Measurements from ENCODE around the gene SLC12A3.

SLC12A3 gene

DNA sequence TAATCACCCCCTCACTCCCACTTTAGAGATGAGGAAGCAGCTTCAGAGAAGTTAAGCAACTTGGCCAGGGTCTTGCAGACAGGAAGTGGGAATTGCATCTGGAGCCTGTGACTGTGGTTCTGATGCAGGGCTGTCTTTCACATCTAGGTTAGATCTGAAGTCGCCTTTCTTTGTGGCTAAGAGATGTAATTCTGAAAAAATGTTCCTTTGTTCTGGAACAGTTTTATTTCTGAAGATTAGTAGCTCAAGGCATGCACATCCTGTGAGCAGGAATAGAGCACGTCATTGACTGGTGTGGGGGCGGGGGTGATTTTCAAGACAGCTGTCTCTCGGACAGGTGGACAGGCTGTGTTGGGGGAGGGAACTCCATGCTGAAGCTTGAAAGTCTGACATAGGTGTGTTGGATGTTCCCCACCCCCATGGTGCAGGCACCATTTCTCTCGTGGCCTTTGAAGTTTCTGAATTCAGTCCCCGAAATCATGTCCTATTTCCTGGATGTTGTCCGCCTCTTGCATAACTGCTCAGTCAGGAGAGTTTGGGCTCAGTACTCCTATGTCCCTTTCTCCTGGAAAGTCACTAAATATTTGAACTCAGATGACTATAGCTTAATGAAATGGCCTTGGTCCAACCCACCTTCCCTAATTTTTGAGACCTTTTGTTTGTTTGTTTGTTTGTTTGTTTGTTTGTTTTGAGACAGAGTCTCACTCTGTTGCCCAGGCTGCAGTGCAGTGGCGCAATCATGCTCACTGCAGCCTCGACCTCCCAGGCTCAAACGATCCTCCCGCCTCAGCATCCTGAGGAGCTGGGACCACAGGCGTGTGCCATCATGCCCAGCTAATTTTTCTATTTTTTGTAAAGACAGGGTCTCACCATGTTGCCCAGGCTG lies 45.9 kb downstream of the SLC12A3 start:
- no peak for TF ChIP-seq CTCF (conservative IDR thresholded peaks at IDR 0.05; ENCODE audit: low read depth, low read length)
- DNase-seq (ENCODE audit: low read depth), result peak; percentile 82
- H3K4me3 ChIP-seq (ENCODE audit: low read depth, low read length), result no peak overlapping the region

DNA sequence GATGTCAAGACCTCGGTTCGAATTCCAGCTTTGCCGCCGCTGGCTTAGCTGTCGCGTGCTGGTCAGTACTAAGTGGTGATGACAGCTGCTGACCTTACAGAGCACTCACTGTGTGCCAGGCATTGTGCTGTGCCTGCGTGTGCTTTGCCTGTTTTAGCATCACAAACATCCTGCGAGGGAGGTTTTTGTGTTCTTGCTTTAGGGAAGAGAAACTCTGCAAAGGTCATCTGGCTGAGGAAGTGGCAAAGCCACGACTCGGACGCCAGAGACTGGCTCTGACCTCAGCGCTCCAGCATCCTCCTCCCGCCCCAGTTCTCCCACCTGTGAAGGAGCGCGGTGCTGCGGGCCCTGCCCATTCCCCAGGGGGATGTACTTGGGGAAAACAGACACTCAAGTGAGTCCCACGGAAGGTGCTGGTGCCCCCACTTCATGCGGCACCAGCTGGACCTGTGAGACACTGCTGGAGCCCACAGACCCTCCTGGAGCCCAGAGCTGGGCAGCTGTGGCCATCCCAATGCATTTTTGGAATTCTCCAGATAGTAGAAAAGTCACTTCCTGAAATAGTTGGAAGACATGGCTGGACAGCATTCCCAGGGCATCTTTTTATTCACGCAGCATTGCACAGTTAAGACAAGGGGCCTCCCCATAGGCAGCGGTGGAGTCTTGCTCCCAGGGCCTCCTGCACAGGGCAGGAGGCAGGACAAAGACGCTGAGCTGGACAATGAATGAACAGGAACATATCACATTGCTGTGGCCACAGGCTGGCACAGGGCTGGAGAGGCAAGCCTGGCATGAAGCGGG lies 47.0 kb downstream of the SLC12A3 start:
- no peak overlapping the region for H3K4me3 ChIP-seq (ENCODE audit: low read depth, low read length)
- peak; percentile 54 for DNase-seq (ENCODE audit: low read depth)

DNA sequence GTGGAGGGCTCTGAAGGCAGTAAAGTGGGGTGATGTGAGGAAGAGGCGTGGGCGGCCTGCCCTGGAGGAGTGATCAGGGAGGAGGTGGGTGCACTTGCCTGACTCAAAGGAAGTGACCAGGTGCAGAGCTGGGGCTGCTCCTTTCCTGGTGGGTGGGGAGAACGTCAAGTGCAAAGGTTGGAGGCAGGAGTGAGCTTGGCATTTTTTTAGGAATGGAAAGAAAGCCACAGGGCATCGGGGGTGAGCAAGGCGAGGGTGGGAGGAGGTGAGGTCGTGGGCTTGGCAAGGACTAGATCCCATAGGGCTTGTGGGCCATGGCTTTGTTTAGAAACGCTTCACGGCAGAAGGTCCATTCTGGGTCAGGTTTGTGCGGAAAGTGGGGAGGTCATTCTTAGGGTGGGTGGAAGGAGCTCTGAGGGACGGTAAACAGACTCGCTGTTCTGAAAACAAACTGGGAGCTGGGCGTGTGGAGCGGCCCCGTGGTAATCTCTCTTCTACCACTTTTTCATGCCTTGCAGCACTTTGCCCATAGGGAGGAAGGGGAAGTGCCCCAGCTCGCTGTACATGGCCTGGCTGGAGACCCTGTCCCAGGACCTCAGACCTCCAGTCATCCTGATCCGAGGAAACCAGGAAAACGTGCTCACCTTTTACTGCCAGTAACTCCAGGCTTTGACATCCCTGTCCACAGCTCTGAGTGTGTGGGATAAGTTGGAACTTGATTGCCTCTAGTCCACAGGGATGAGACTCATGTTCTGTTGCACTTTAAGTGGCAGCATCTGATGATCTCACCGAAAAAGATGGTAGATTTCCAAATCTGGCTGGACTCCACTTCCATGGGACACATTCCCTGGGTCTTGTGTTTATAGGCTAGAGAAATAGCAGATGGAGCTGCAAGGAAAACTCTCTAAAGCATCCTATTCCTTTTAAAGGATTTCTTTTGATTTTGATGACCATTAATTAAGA lies 48.0 kb downstream of the SLC12A3 start:
- H3K4me3 ChIP-seq (ENCODE audit: low read depth, low read length), result no peak overlapping the region
- DNase-seq (ENCODE audit: low read depth), result peak; percentile 73
- no peak for TF ChIP-seq CTCF (conservative IDR thresholded peaks at IDR 0.05; ENCODE audit: low read depth, low read length)

More for the DNA sequence above, 47.0 kb downstream of the SLC12A3 start:
- TF ChIP-seq CTCF (conservative IDR thresholded peaks at IDR 0.05; ENCODE audit: low read depth, low read length), result no peak

DNA sequence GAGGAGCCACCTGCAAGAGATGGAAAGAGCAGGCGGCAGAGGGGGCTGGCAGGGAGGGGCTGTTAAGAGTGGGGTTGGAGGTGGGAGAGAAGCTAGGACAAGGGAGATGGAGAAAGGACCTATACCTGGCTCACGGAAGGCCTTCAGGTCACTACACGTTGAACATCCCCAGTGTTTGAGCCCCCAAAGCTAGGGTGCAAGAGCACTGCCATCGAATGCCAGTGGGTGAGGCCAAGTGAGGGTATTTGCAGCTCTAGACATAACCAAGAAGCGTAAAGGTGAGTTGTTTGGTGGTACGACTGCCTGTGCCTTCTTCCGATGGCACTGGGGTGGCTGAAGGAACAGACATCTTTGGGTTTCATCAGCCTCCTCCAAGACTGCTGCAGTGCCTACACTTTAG lies 49.9 kb downstream of the SLC12A3 start:
- no peak for TF ChIP-seq CTCF (conservative IDR thresholded peaks at IDR 0.05; ENCODE audit: low read depth, low read length)
- DNase-seq (ENCODE audit: low read depth), result no peak
- no peak overlapping the region for H3K4me3 ChIP-seq (ENCODE audit: low read depth, low read length)

DNA sequence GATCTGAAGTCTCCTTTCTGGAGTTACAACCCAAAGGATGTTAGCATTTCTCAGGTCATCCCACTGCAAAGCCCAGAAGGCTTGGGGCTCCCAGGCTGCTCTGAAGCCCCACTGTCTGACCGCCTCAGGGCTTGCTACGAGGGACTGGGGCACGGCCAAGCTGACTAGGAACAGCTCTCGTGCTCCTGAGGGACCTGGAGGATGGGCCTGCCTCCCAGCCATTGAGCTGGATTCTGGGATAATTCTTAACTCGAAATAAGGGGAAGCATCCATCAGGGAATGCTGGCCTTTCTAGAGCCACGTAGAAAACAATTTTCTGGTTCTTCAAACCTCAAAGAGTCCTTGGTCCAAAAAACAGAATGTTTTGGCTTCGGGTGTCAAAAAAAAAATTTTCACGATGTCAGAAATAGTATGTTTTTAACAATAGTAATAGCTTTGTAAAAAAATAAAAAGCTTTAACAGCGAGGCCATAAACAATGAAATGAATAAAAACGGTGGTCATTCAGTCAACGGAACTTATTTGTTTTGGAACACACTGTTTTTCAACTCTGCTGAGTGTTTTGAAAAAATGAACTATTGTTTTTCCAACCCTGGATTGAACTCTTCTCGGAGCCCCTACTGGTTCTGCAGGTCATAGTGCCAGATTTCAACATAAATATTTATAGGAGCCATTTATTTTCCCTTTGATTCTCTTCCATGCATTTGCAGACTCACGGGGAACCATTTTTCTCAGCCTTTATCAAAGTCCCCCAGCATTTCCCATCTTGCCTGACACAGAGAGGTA lies 50.5 kb downstream of the SLC12A3 start:
- TF ChIP-seq CTCF (conservative IDR thresholded peaks at IDR 0.05; ENCODE audit: low read depth, low read length), result no peak
- peak; percentile 89 for DNase-seq (ENCODE audit: low read depth)
- no peak overlapping the region for H3K4me3 ChIP-seq (ENCODE audit: low read depth, low read length)
